Thymus (tissue), 11 donors: ENCODE measurements around the gene RAC2. TPM values are rescaled to one million over a fixed set of nuclear protein-coding genes. Genes with fewer than 3 reads are reported as not detected.

Experiments
- DNase-seq, 9 donors: peaks; one replicate each; pipeline ENCODE4 v3.0.0-alpha.2; 2013; ENCODE audit warnings: low spot score in 9 of 9, low read depth in 6 of 9, missing footprints in 1 of 9
- H3K27ac ChIP-seq, 2 donors: one replicate each; pipeline ENCODE4 v1.5.1; 2013; ENCODE audit warnings: control low read depth in 1 of 2, low read depth in 1 of 2, low read length in 1 of 2, mild to moderate bottlenecking in 1 of 2, moderate library complexity in 1 of 2
- H3K27me3 ChIP-seq, 2 donors: one replicate each; pipeline ENCODE4 v1.5.1; 2013; ENCODE audit warnings: low read length in 1 of 2; ENCODE audit not compliant: control insufficient read depth in 2 of 2, insufficient read depth in 1 of 2
- H3K36me3 ChIP-seq, 2 donors: one replicate each; pipeline ENCODE4 v1.5.1; 2013; ENCODE audit warnings: low read length in 1 of 2, mild to moderate bottlenecking in 1 of 2, moderate library complexity in 1 of 2; ENCODE audit not compliant: control insufficient read depth in 2 of 2, insufficient read depth in 2 of 2
- H3K4me1 ChIP-seq, 2 donors: one replicate each; pipeline ENCODE4 v1.5.1; 2013; ENCODE audit warnings: low read length in 2 of 2; ENCODE audit not compliant: control insufficient read depth in 2 of 2, insufficient read depth in 2 of 2
- H3K4me3 ChIP-seq, 2 donors: one replicate each; pipeline ENCODE4 v1.5.1; 2013; ENCODE audit warnings: low read length in 2 of 2, control low read depth in 1 of 2, mild to moderate bottlenecking in 1 of 2
- H3K9me3 ChIP-seq, 2 donors: one replicate each; pipeline ENCODE4 v1.5.1; 2013; ENCODE audit warnings: low read length in 1 of 2, mild to moderate bottlenecking in 1 of 2; ENCODE audit not compliant: control insufficient read depth in 2 of 2, insufficient read depth in 1 of 2
- WGBS: extraction: QIAGEN DNeasy Blood & Tissue Kit; methylation state at CpG from one replicate; pipeline ENCODE4 v1.1.7; 2013; 5-methylcytosine and 5-hydroxymethylcytosine counted together
- polyA plus RNA-seq: library from polyadenylated mRNA; stranded (reverse); fragments of 200-250 nt; gene quantifications from one replicate; pipeline ENCODE4 v1.2.3, GENCODE V29; 2013
- total RNA-seq: library from RNA; stranded (reverse); fragments of 120-200 nt; gene quantifications from one replicate; pipeline ENCODE4 v1.2.4, GENCODE V29; 2013
- donor health status: healthy.

RAC2 gene
- total and polyA plus RNA-seq, 2 donors = 149 to 206 TPM

DNA sequence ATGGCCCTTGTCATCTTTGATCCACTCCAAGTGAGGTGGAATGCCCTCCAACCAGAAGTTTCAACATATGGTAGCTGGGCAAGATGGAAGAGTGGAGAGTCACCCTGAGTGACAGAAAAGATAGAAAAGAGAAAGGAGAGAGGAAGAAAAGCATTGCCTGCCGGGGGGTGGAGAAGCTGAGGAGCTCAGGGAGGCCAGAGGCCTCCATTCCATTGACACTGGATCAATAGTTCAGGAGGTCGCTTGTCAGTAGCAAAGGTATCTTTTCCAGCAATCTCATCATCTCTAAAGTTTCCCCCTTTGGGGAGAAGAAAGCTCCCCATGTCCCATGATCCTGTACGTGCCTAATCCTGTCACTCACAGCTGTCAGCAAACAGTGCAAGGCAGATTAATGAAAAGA is 49.3 kb downstream of the RAC2 start:
- 97% methylated on average over 3 of the region's 3 CpGs for WGBS
- no peak overlapping the region for H3K27ac ChIP-seq
- H3K36me3 ChIP-seq = peaks cover 0 to 1% of the 10 kb centered on the region in 2 donors
- H3K4me3 ChIP-seq = no peak overlapping the region
- peaks cover 0 to 4% of the 10 kb centered on the region in 2 donors for H3K9me3 ChIP-seq
- no peak for DNase-seq
- H3K4me1 ChIP-seq = peaks cover 12 to 33% of the 10 kb centered on the region in 2 donors
- no peaks in the 10 kb centered on the region for H3K27me3 ChIP-seq

DNA sequence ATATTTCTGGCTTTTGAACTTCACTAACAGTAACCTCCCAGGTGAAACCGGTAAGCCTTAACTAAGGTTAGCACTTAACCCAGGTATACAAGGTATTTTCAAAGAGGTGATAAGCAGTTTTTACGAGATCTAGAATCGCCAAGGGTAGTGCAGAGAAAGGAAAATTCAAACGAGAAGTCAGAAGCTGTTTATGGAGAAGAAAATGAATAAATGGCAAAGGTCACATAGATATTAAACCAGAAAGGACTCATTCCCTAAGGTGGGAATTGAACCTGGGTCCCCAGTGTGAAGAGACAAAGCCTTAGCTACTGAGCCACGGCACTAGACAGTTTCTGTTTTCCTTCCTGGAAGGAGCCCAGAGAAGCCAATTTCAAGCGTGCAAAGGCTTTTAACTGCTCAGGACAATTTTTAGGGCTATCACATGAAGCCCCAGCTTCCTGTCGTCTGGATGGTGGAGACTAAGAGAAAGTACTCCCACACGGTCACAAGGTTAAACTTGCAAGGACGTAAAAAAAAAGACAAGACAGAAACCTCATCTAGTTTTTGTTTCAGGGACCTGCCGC is 50.4 kb downstream of the RAC2 start:
- Histone ChIP-seq H3K4me1 (peaks cover 9 to 29% of the 10 kb centered on the region in 2 donors), H3K9me3 (peaks cover 0 to 4% of the 10 kb centered on the region in 2 donors), H3K36me3 (peaks cover 0 to 3% of the 10 kb centered on the region in 2 donors), H3K4me3 (no peak overlapping the region), H3K27ac (no peak overlapping the region), H3K27me3 (no peaks in the 10 kb centered on the region)
- peak in 1 of 9 donors; percentile 56 for DNase-seq
- 60% methylated on average over 10 of the region's 10 CpGs for WGBS

DNA sequence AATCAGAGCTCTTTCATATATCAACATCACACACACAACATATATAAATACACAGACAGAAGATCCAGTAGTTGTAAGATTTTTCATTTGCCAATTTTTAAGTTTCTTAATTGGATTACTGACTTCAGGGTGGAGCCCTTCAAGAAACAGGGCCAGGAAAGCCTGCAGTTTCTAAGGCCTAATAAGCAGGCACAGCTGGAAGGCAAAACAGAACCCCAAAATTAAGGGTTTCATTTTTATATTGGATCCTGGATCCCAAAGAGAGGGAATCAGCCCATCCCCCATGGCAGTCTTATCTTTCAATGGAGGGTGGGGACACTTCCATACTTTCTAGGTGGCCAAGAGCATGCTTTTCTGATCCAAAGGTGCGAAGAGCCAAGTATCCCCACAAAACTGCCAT is 51.3 kb downstream of the RAC2 start:
- H3K4me1 ChIP-seq = peaks cover 2 to 31% of the 10 kb centered on the region in 2 donors
- H3K36me3 ChIP-seq = peaks cover 0 to 3% of the 10 kb centered on the region in 2 donors
- H3K27me3 ChIP-seq = no peaks in the 10 kb centered on the region
- DNase-seq = no peak
- H3K4me3 ChIP-seq = no peak overlapping the region
- peaks cover 0 to 4% of the 10 kb centered on the region in 2 donors for H3K9me3 ChIP-seq
- no peak overlapping the region for H3K27ac ChIP-seq
- 100% methylated on average over 1 of the region's 1 CpG for WGBS

DNA sequence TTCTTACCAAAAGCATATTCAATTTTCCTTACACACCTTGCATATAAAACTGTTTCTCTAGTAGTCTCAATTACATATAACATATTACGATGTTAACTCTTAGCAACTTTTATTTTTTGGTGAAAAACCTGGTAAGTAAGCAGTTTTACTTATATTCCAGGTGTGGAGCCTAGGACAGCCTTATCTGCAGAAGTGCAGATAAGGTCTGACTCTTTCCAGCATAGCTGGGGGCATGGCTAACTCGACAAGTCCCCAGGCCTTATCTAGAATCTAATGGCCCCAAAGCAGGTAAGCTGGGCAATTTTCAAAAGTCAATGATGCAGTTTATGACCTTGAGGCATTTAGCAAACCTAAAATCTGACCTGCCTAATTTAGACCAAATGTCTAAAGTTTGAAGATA is 51.9 kb downstream of the RAC2 start:
- no peak overlapping the region for H3K27ac ChIP-seq
- peaks cover 0 to 3% of the 10 kb centered on the region in 2 donors for H3K36me3 ChIP-seq
- H3K4me3 ChIP-seq = no peak overlapping the region
- no peak for DNase-seq
- peaks cover under 1 to 31% of the 10 kb centered on the region in 2 donors for H3K4me1 ChIP-seq
- 95% methylated on average over 2 of the region's 2 CpGs for WGBS
- H3K9me3 ChIP-seq = peaks cover 0 to 4% of the 10 kb centered on the region in 2 donors
- no peaks in the 10 kb centered on the region for H3K27me3 ChIP-seq

DNA sequence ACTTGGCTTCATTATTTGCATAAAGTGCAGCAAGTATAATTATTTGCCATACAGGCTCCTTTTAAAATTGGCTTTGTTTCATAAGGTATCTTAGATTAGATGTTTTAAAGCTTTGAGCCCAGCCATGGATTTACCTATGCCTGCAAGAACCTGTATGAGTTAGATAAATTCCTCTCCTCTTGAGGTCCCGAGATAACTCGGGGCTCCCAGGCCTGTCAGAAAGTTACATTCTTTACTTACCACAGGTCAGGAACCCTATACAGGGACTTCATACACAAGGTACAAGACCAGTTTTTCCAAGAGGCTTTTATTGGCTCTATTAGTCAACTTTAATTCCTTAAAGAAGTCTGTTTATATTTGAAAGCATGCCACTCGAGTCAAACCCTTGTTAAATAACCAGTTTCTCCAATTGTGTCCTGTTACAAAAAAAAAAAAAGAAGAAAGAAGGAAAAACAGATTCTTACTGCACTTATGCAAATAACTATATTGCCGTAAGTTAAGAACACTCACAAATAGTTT is 53.7 kb downstream of the RAC2 start:
- H3K4me1 ChIP-seq = peaks cover 12 to 41% of the 10 kb centered on the region in 2 donors
- peaks cover 0 to 4% of the 10 kb centered on the region in 2 donors for H3K9me3 ChIP-seq
- H3K27ac ChIP-seq = no peak overlapping the region
- H3K4me3 ChIP-seq = no peak overlapping the region
- 62% methylated on average over 4 of the region's 4 CpGs for WGBS
- DNase-seq = no peak
- H3K36me3 ChIP-seq = peaks cover 0 to 3% of the 10 kb centered on the region in 2 donors
- no peaks in the 10 kb centered on the region for H3K27me3 ChIP-seq

DNA sequence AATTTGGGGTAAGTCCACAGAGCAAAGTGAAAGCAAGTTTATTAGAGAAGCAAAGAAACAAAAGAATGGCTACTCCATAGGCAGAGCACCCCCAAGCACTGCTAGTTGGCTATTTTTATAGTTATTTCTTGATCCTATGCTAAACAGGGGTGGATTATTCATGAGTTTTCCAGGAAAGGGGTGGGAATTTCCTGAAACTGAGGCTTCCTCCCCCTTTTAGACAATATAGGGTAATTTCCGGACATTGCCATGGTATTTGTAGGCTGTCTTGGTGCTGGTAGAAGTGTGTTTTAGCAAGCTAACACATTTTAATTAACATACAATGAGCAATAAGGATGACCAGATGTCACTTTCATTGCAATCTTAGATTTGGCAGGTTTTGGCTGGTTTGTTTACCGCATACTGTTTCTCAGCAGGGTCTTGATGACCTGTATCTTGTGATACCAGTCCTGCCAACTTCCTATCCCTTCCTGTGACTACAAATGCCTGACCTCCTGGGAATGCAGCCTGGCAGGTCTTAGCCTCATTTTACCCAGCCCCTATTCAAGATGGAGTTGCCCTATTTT is 55.1 kb downstream of the RAC2 start:
- WGBS = 92% methylated on average over 2 of the region's 2 CpGs
- no peak for DNase-seq
- peaks cover 0 to 4% of the 10 kb centered on the region in 2 donors for H3K9me3 ChIP-seq
- no peaks in the 10 kb centered on the region for H3K27me3 ChIP-seq
- H3K36me3 ChIP-seq = peaks cover 0 to 3% of the 10 kb centered on the region in 2 donors
- H3K4me3 ChIP-seq = no peak overlapping the region
- H3K27ac ChIP-seq = peak overlapping the region in 1 of 2 donors; percentile 40
- H3K4me1 ChIP-seq = peaks cover 12 to 41% of the 10 kb centered on the region in 2 donors

DNA sequence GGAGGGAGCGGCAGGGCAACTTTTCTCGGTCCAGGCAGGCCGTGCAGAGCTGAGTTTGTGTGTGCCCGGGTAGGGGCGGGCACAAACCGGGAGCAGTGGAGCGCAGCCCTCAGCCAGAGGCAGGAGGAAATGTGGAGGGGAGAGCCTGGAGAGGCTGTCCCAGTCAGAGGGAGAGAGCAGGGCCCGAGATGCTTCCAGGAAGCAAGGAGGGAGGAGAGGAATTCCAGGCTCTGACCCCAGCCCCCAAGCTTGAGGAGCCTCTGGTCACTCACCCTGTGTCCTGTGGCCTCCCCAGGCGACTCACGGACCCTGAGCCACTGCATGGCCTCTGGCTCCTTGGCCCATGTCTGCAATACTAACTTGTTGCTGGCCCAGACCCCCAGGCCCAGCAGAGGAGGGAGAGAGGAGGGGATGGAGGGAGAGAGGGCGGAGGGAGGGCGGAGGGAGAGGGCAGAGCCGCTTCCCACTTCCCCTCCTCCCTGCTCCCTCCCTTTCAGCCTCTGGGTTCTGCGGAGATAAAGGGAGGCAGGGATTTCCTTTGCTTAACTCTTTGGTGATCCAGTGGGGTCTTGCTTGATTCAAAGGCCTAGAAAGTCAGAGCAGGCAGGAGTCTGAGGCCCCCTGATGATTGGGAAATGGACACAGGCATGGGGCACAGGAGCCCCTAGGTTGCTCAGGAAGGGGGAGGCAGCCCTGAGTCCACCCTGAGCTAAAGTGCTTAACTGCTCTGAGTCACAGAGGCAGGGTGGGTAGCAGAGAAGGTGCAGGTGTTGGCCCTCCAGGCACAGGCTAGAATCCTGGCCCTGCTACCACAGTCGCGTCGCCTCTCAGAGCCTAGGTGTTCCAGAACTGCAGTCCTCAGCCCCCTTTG is 55.9 kb downstream of the RAC2 start, which contains the start of gene C1QTNF6:
Gene C1QTNF6, minus strand, starts transcription at position 357 of the 871 bp plus-strand sequence. Its CDS starts 34 bp downstream, at position 323.
- Histone ChIP-seq H3K9me3 (peaks cover 0 to 4% of the 10 kb centered on the region in 2 donors), H3K4me1 (peaks cover 12 to 41% of the 10 kb centered on the region in 2 donors), H3K36me3 (peaks cover 0 to 3% of the 10 kb centered on the region in 2 donors), H3K27me3 (no peaks in the 10 kb centered on the region), H3K27ac (peak within 1 kb of the TSS; percentile 40 to 67), H3K4me3 (no peak within 1 kb of the TSS)
- no peak for DNase-seq
- 85% methylated on average over 17 of the region's 17 CpGs for WGBS

DNA sequence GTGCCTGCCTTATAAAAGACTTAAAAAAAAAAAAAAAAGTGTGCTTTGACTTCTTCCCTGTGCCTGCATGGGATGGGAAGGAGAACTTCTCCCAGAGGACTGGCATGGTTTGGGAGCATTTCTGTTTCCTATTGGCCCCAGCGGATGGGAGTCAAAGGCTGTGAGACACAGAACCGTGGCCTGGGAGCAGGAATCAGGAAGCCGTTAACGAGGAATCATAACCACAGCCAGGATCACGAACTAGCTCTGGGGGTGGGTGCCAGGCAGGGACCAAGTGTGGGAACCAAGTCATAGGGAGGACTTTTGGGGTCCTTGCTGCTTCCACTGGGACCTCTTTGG is 56.5 kb downstream of the RAC2 start:
- Histone ChIP-seq H3K27ac (peak overlapping the region; percentile 40 to 67), H3K4me3 (no peak overlapping the region), H3K36me3 (peaks cover 0 to 3% of the 10 kb centered on the region in 2 donors), H3K9me3 (no peaks in the 10 kb centered on the region), H3K27me3 (no peaks in the 10 kb centered on the region), H3K4me1 (peaks cover 12 to 41% of the 10 kb centered on the region in 2 donors)
- WGBS = 82% methylated on average over 5 of the region's 5 CpGs
- no peak for DNase-seq
